Measurements from ENCODE around the gene REC8.
"Not testable (repeated sequence)": the region's sequence is repeated elsewhere in the genome, so short reads cannot be mapped to it uniquely, and the experiment has no call there.

The REC8 gene

GRCh38 chr14:24185026-24185425 is 13.1 kb downstream of the REC8 start:
- no peak for DNase-seq

- no peak for DNase-seq
Measured at GRCh38 chr14:24185741-24186140, 13.9 kb downstream of the REC8 start.

GRCh38 chr14:24186831-24187538 is 15.1 kb downstream of the REC8 start:
- no peak for DNase-seq

- DNase-seq, result no peak
Measured at GRCh38 chr14:24187539-24187915, 15.6 kb downstream of the REC8 start.

GRCh38 chr14:24188251-24189058 is 16.6 kb downstream of the REC8 start, which contains the start of gene IPO4:
IPO4 (minus strand) TSS chr14:24188816; CDS start chr14:24188787, 29 bp downstream.
- peak; percentile 98 for DNase-seq

- DNase-seq, result no peak
Measured at GRCh38 chr14:24189059-24189375, 17.1 kb downstream of the REC8 start.

GRCh38 chr14:24189460-24189859 is 17.6 kb downstream of the REC8 start:
- DNase-seq, result no peak

- no peak for DNase-seq
Measured at GRCh38 chr14:24190416-24190815, 18.5 kb downstream of the REC8 start.

GRCh38 chr14:24192933-24193332 is 21.1 kb downstream of the REC8 start:
- no peak for DNase-seq

- no peak for DNase-seq
Measured at GRCh38 chr14:24194186-24194872, 22.4 kb downstream of the REC8 start.

GRCh38 chr14:24194873-24195185 is 22.9 kb downstream of the REC8 start:
- DNase-seq, result no peak

GRCh38 chr14:24195186-24196070 is 23.5 kb downstream of the REC8 start, which contains the start of gene TM9SF1:
TM9SF1 (minus strand) TSS chr14:24195441; CDS start chr14:24195019, 422 bp downstream.
- DNase-seq, result peak; percentile 92

GRCh38 chr14:24196071-24197055 is 24.5 kb downstream of the REC8 start:
- no peak for DNase-seq

GRCh38 chr14:24197056-24197450 is 25.2 kb downstream of the REC8 start:
- no peak for DNase-seq

- no peak for DNase-seq
Measured at GRCh38 chr14:24198814-24199524, 27.1 kb downstream of the REC8 start.

- not testable (repeated sequence) for DNase-seq
Measured at GRCh38 chr14:24202538-24202937, 30.7 kb downstream of the REC8 start.

- DNase-seq, result not testable (repeated sequence)
Measured at GRCh38 chr14:24203249-24203886, 31.5 kb downstream of the REC8 start.

- DNase-seq, result no peak
Measured at GRCh38 chr14:24204163-24205146, 32.6 kb downstream of the REC8 start.

Data from NCI-H2171 treated with DMSO at 0.1 percent for 48 hours (cell line).